HepG2 (cell line): ENCODE results near the gene CCDC117. TPM values are rescaled to one million over a fixed set of nuclear protein-coding genes. Genes with fewer than 3 reads are reported as not detected.

Experiments used
- ATAC-seq: fragments of 200-7000 bp; cut with Tn5 transposase; 3 replicates; pipeline ENCODE4 v1.9.1; 2020; ENCODE audit warnings: mild to moderate bottlenecking, moderate library complexity
- BruUV-seq: library from RNA; stranded (reverse); fragments of 400-500 nt; replicated peaks from 2 replicates; lab custom pipeline; 2021; lab: Mats Ljungman, UMichigan
- CTCF ChIA-PET: fragments of 300-600 bp; formaldehyde crosslinking; extraction: SDS; loops from one replicate; lab custom pipeline; 2021; ENCODE audit warnings: low total read pairs, inconsistent platforms, low intra/inter-chr PET ratio; lab: Yijun Ruan, JAX
- POLR2A ChIA-PET: fragments of 350-600 bp; sonication (Branson Sonifier 250); formaldehyde crosslinking; loops from one replicate; lab custom pipeline; 2020; ENCODE audit warnings: antibody characterized with exemption, inconsistent platforms; lab: Yijun Ruan, JAX
- DNase-seq: peaks from one replicate; pipeline ENCODE4 v3.0.0-alpha.2; 2015; ENCODE audit warnings: low spot score
- FAIRE-seq: peaks from 3 replicates; lab custom pipeline; 2011; peaks lifted over from hg19 to GRCh38; lab: Jason Lieb, UNC
- H2AFZ ChIP-seq: one replicate; pipeline ENCODE4 v1.6.1; 2011; ENCODE audit warnings: low read length, inconsistent platforms
- H3K27ac ChIP-seq: fragments of 300-600 bp; 3 replicates; pipeline ENCODE4 v1.8.0; 2011; ENCODE audit warnings: mixed run types, mild to moderate bottlenecking, mixed read lengths, low read length, inconsistent platforms; ENCODE audit not compliant: insufficient read depth; ENCODE audit errors: extremely low read length
- H3K27me3 ChIP-seq, 2 experiments: fragments of 200-600 bp in 1 of 2; 2 replicates in 1 of 2; 3 replicates in 1 of 2; pipeline versions ENCODE4 v1.6.0 to v1.8.0; 2011; ENCODE audit warnings: low read length in 2 of 2, mild to moderate bottlenecking in 2 of 2, moderate library complexity in 2 of 2, inconsistent platforms in 1 of 2; ENCODE audit not compliant: insufficient read depth in 2 of 2, control insufficient read depth in 1 of 2
- H3K36me3 ChIP-seq, 2 experiments: fragments of 200-600 bp in 1 of 2; replicated peaks in 1 of 2; 2 replicates in 1 of 2; 3 replicates in 1 of 2; pipeline versions ENCODE4 v1.5.1 to v1.8.0; 2011; ENCODE audit warnings: low read length in 2 of 2, inconsistent platforms in 1 of 2; ENCODE audit not compliant: insufficient read depth in 2 of 2, control insufficient read depth in 1 of 2
- H3K4me1 ChIP-seq: 2 replicates; pipeline ENCODE4 v1.5.1; 2012; ENCODE audit warnings: low read length, inconsistent platforms; ENCODE audit not compliant: insufficient read depth
- H3K4me2 ChIP-seq: 2 replicates; pipeline ENCODE4 v1.6.0; 2011; ENCODE audit warnings: low read depth, low read length, inconsistent platforms
- H3K4me3 ChIP-seq, 3 experiments: fragments of 200-600 bp in 1 of 3; sonication (generic), shearing (Covaris generic) in 1 of 3; replicated peaks in 1 of 3; 2 replicates each; pipeline ENCODE4 v1.5.1; 2011 to 2016; ENCODE audit warnings: low read length in 3 of 3, inconsistent platforms in 2 of 3, low read depth in 2 of 3, mild to moderate bottlenecking in 2 of 3, control low read depth in 1 of 3, mixed read lengths in 1 of 3; ENCODE audit not compliant: insufficient read depth in 1 of 3
- H3K79me2 ChIP-seq: one replicate; pipeline ENCODE4 v1.6.1; 2011; ENCODE audit warnings: low read length, inconsistent platforms; ENCODE audit not compliant: insufficient read depth
- H3K9ac ChIP-seq: 2 replicates; pipeline ENCODE4 v1.6.0; 2011; ENCODE audit warnings: mild to moderate bottlenecking, low read depth, low read length, inconsistent platforms; ENCODE audit not compliant: insufficient read depth
- H3K9me3 ChIP-seq: 2 replicates; pipeline ENCODE4 v1.5.1; 2012; ENCODE audit warnings: mild to moderate bottlenecking, low read length
- H4K20me1 ChIP-seq: 2 replicates; pipeline ENCODE4 v1.6.0; 2011; ENCODE audit warnings: inconsistent platforms, mild to moderate bottlenecking, low read length, moderate library complexity; ENCODE audit not compliant: insufficient read depth
- CBX1 ChIP-seq: IDR thresholded peaks from one replicate; pipeline ENCODE4 v1.6.1; 2016; ENCODE audit warnings: antibody characterized with exemption, low read depth
- ELF4 ChIP-seq: sonication (generic); formaldehyde crosslinking; IDR thresholded peaks from 2 replicates; pipeline ENCODE4 v1.5.0; 2020; ENCODE audit warnings: missing genetic modification reagents, mild to moderate bottlenecking, moderate library complexity, borderline replicate concordance
- EZH2 ChIP-seq: conservative IDR thresholded peaks from 2 replicates; pipeline ENCODE4 v1.6.1; 2012; ENCODE audit warnings: mild to moderate bottlenecking, low read depth, low read length, moderate library complexity
- KAT7 ChIP-seq: IDR thresholded peaks from 2 replicates; pipeline ENCODE4 v1.6.1; 2018; ENCODE audit warnings: borderline replicate concordance, missing compliant biosample characterization
- KDM1A ChIP-seq: IDR thresholded peaks from 2 replicates; pipeline ENCODE4 v1.6.1; 2016; ENCODE audit warnings: missing compliant biosample characterization
- RELA ChIP-seq: sonication (generic); formaldehyde crosslinking; IDR thresholded peaks from 2 replicates; pipeline ENCODE4 v1.4.0; 2020; ENCODE audit warnings: missing genetic modification reagents
- SMAD9 ChIP-seq: sonication (generic); formaldehyde crosslinking; IDR thresholded peaks from 2 replicates; pipeline ENCODE4 v1.5.1; 2020; ENCODE audit warnings: mild to moderate bottlenecking, missing genetic modification reagents
- STAG1 ChIP-seq: sonication (generic); formaldehyde crosslinking; IDR thresholded peaks from 2 replicates; pipeline ENCODE4 v1.4.0; 2020; ENCODE audit warnings: missing genetic modification reagents
- XBP1 ChIP-seq: sonication (generic); formaldehyde crosslinking; IDR thresholded peaks from 2 replicates; pipeline ENCODE4 v1.5.0; 2020; ENCODE audit warnings: missing genetic modification reagents
- ZBTB49 ChIP-seq: sonication (generic); formaldehyde crosslinking; IDR thresholded peaks from 2 replicates; pipeline ENCODE4 v1.4.0; 2020; ENCODE audit warnings: missing genetic modification reagents, borderline replicate concordance
- ZGPAT ChIP-seq: IDR thresholded peaks from 2 replicates; pipeline ENCODE4 v1.6.1; 2016; ENCODE audit warnings: mild to moderate bottlenecking
- ZNF251 ChIP-seq: sonication (generic); formaldehyde crosslinking; IDR thresholded peaks from 2 replicates; pipeline ENCODE4 v1.9.0; 2021; ENCODE audit warnings: mild to moderate bottlenecking, missing genetic modification reagents
- ZNF280D ChIP-seq: sonication (generic); formaldehyde crosslinking; IDR thresholded peaks from 2 replicates; pipeline ENCODE4 v1.5.1; 2020; ENCODE audit warnings: mild to moderate bottlenecking, missing genetic modification reagents
- ZNF335 ChIP-seq: sonication (generic); formaldehyde crosslinking; IDR thresholded peaks from 2 replicates; pipeline ENCODE4 v1.4.0; 2020; ENCODE audit warnings: missing genetic modification reagents
- ZNF543 ChIP-seq: sonication (generic); formaldehyde crosslinking; IDR thresholded peaks from 2 replicates; pipeline ENCODE4 v1.4.0; 2020; ENCODE audit warnings: mild to moderate bottlenecking, missing genetic modification reagents
- WGBS: methylation state at CpG from one replicate; pipeline ENCODE4 v1.1.6; 2017; ENCODE audit warnings: low lambda C conversion rate; 5-methylcytosine and 5-hydroxymethylcytosine counted together
- in situ Hi-C: cut with HindIII; loops from 2 replicates; pipeline ENCODE4 v1.10.0; 2017; ENCODE audit warnings: low pct_unique_long_range_greater_than_20kb; ENCODE audit not compliant: extremely low pct_ligation_motif_present
- intact Hi-C: fragments of 100-400 bp; cut with micrococcal nuclease; formaldehyde crosslinking; loops from one replicate; pipeline ENCODE4 v1.10.0; 2022; ENCODE audit not compliant: unreplicated experiment
- polyA plus RNA-seq, 8 experiments: library from polyadenylated mRNA; depleted of rRNA in 3 of 8; stranded (reverse) in 7 of 8; unstranded in 1 of 8; fragments of >200 nt; fragmentation: Illumina TruSeq in 4 of 8; extraction: Trizol in 4 of 8; gene quantifications; 2 replicates each; pipeline versions ENCODE4 v1.2.1 to v1.2.3, GENCODE V29; 2011 to 2016; ENCODE audit warnings: low read depth in 4 of 8, missing spikeins in 1 of 8, mixed read lengths in 1 of 8; ENCODE audit not compliant: insufficient read depth in 1 of 8
- total RNA-seq, 5 experiments: library from RNA; depleted of rRNA; stranded (reverse); fragments of >200 nt; fragmentation: Illumina TruSeq; extraction: Trizol; gene quantifications; 2 replicates each; pipeline ENCODE4 v1.2.3, GENCODE V29; 2016; ENCODE audit warnings: low read depth in 1 of 5
- TF ChIP-seq, protein P1 (sequence below): sonication (generic); formaldehyde crosslinking; IDR thresholded peaks from 2 replicates; pipeline ENCODE4 v1.5.0; 2020; ENCODE audit warnings: mild to moderate bottlenecking, missing genetic modification reagents, moderate library complexity
- TF ChIP-seq, protein P2 (sequence below): sonication (generic); formaldehyde crosslinking; IDR thresholded peaks from 2 replicates; pipeline ENCODE4 v1.8.0; 2022; ENCODE audit warnings: missing genetic modification reagents, low read depth, mild to moderate bottlenecking, borderline replicate concordance

The CCDC117 gene
- total and polyA plus RNA-seq, 2 of the 13 experiments (the other 11 are each of a cell fraction or from before 2014, with no cell fraction given): 12.6 to 34.2 TPM

DNA sequence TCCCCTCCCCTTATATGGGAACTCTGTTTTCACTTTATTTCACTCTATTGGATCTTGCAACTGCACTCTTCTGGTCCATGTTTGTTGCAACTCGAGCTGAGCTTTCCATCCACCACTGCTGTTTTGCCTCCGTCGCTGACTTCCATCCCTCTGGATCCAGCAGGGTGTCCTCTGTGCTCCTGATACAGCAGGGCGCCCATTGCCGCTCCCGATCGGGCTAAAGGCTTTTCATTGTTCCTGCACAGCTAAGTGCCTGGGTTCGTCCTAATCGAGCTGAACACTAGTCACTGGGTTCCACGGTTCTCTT, 11.1 kb upstream of the CCDC117 start:
- no peak for DNase-seq
- ATAC-seq: no peak
- BruUV-seq: no TSS peak
- Histone ChIP-seq H3K27ac (no peak overlapping the region), H3K36me3 (0 out of 5 replicates have a peak, but pooled peaks cover 0 to 3% of the 10 kb centered on the region in 2 experiments), H3K9ac (no peak overlapping the region), H3K79me2 (no peaks in the 10 kb centered on the region), H3K4me2 (no peak overlapping the region), H3K4me1 (peaks cover 18% of the 10 kb centered on the region), H3K4me3 (no peak overlapping the region), H3K27me3 (no peaks in the 10 kb centered on the region), H3K9me3 (no peaks in the 10 kb centered on the region), H2AFZ (no peak overlapping the region), H4K20me1 (no peaks in the 10 kb centered on the region)
- intact Hi-C loops (no loop called here), in situ Hi-C loops (no loop called here)
- WGBS: 98% methylated on average over 10 of the region's 10 CpGs
- CTCF ChIA-PET: no interaction called here
- POLR2A ChIA-PET: interaction anchor here (1.3 to 1.6 kb wide), 4 partner anchors 13 to 82 kb away, joined by 3 to 4 read pairs (median 4); partner anchors contain the start of genes TTC28 and XBP1
- no peak for FAIRE-seq
- TF ChIP-seq XBP1 (no peak), ELF4 (CRISPR knock-in tag) (no peak), ZBTB49 (no peak), KAT7 (CRISPR knock-in tag) (no peak), SMAD9 (CRISPR knock-in tag) (no peak), ZNF543 (CRISPR knock-in tag) (no peak), KDM1A (CRISPR knock-in tag) (no peak), ZNF251 (CRISPR knock-in tag) (no peak), EZH2 (no peak), RELA (CRISPR knock-in tag) (no peak), STAG1 (CRISPR knock-in tag) (no peak), ZNF335 (CRISPR knock-in tag) (no peak), ZGPAT (CRISPR knock-in tag) (no peak), ZNF280D (CRISPR knock-in tag) (no peak), CBX1 (no peak)
- TF ChIP-seq, protein P1, sequence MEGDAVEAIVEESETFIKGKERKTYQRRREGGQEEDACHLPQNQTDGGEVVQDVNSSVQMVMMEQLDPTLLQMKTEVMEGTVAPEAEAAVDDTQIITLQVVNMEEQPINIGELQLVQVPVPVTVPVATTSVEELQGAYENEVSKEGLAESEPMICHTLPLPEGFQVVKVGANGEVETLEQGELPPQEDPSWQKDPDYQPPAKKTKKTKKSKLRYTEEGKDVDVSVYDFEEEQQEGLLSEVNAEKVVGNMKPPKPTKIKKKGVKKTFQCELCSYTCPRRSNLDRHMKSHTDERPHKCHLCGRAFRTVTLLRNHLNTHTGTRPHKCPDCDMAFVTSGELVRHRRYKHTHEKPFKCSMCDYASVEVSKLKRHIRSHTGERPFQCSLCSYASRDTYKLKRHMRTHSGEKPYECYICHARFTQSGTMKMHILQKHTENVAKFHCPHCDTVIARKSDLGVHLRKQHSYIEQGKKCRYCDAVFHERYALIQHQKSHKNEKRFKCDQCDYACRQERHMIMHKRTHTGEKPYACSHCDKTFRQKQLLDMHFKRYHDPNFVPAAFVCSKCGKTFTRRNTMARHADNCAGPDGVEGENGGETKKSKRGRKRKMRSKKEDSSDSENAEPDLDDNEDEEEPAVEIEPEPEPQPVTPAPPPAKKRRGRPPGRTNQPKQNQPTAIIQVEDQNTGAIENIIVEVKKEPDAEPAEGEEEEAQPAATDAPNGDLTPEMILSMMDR (CRISPR knock-in tag): no peak
- TF ChIP-seq, protein P2, sequence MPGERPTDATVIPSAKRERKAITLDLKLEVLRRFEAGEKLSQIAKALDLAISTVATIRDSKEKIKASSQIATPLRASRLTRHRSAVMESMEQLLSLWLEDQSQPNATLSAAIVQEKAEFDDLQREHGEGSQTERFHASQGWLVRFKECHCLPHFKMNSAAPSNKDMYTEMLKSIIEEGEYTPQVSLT (CRISPR knock-in tag): no peak
